ENCODE measurements around the gene TMEM132C. TPM values are rescaled to one million over a fixed set of nuclear protein-coding genes. Genes with fewer than 3 reads are reported as not detected.

Gene TMEM132C
- polyA plus RNA-seq, 2 of the 4 experiments (the other 2 are of a cell fraction) = not detected

DNA sequence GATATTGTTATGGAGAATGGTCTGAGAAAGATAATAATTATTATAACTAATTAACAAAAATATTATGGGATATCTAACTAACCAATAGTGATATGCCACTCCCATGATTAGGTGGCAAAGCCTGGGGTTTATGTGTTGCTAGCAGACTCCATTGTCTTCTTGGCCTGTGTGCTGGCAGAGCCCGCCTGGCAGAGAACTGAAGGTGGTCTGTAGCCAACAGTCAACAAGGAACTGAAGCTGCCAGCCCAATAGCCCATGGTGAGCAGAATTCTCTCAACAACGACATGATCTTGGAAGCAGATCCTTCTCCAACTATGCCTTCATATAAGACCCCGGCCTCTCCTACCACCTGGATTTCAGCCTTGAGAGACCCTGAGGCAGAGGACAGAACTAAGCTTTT lies 298.0 kb downstream of the TMEM132C start:
- 0% methylated on average over 3 of the region's 3 CpGs for WGBS (ENCODE audit: missing lambda C conversion rate)
- ChIA-PET POLR2A (no interaction called here), CTCF (no interaction called here)
- Histone ChIP-seq H3K4me3 (no peak overlapping the region), H3K27ac (no peak overlapping the region), H3K4me1 (no peaks in the 10 kb centered on the region), H3K9me3 (no peaks in the 10 kb centered on the region), H3K4me2 (no peak overlapping the region)
- FAIRE-seq (no peak), ATAC-seq (no peak), DNase-seq (ENCODE audit: low read depth in 1 of 2, low spot score in 1 of 2) (no peak)
- TF ChIP-seq EP300 (IDR thresholded peaks at IDR 0.05) (no peak), MAZ (IDR thresholded peaks at IDR 0.05; ENCODE audit: borderline replicate concordance, low read depth, low read length) (no peak), RCOR1 (IDR thresholded peaks at IDR 0.05; ENCODE audit: low read depth, low read length) (no peak), JUN (IDR thresholded peaks at IDR 0.05) (no peak), TFCP2L1 (CRISPR knock-in tag; IDR thresholded peaks at IDR 0.05) (no peak), RARB (CRISPR knock-in tag; IDR thresholded peaks at IDR 0.05) (no peak), EHMT2 (IDR thresholded peaks at IDR 0.05; ENCODE audit: low read depth) (no peak), FOSB (CRISPR knock-in tag; IDR thresholded peaks at IDR 0.05) (no peak), GATA3 (IDR thresholded peaks at IDR 0.05; ENCODE audit: borderline replicate concordance) (no peak), RAD21 (conservative IDR thresholded peaks at IDR 0.05 in 1 of 2, IDR thresholded peaks at IDR 0.05 in 1 of 2) (no peak), ZNF302 (CRISPR knock-in tag; IDR thresholded peaks at IDR 0.05) (no peak)

DNA sequence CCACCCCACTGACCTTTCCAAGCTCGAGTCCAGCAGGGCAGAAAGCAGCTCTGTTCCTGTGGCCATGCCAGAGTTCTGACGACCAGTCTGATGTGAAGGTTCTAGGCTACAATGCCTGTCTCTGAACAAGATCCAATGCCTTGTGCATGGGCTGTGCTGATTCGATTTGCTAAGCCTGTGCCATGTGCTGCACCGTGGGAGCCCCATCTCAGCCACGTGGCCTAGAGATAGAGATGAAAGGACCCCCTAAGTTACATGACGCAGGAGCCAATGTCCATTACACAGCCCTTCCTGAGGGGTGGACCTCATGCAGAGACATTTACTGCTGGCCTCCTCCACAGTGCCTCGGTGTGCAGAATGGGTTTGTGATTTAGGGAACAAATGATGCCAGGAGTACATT lies 300.8 kb downstream of the TMEM132C start:
- H3K4me2 ChIP-seq = no peak overlapping the region
- FAIRE-seq = no peak
- POLR2A ChIA-PET = no interaction called here

More for the DNA sequence above, 300.8 kb downstream of the TMEM132C start:
- Histone ChIP-seq H3K4me1 (no peaks in the 10 kb centered on the region), H3K9me3 (peaks cover 4% of the 10 kb centered on the region; the same call in 1 of the 3 replicates), H3K4me3 (no peak overlapping the region), H3K27ac (no peak overlapping the region)
- CTCF ChIA-PET = no interaction called here
- no peak for ATAC-seq
- no peak for TF ChIP-seq MAZ (IDR thresholded peaks at IDR 0.05; ENCODE audit: borderline replicate concordance, low read depth, low read length)
- TF ChIP-seq ZSCAN20 (CRISPR knock-in tag; IDR thresholded peaks at IDR 0.05) = no peak
- TF ChIP-seq CHD4 (IDR thresholded peaks at IDR 0.05; ENCODE audit: borderline replicate concordance) = no peak
- TF ChIP-seq, protein P1, sequence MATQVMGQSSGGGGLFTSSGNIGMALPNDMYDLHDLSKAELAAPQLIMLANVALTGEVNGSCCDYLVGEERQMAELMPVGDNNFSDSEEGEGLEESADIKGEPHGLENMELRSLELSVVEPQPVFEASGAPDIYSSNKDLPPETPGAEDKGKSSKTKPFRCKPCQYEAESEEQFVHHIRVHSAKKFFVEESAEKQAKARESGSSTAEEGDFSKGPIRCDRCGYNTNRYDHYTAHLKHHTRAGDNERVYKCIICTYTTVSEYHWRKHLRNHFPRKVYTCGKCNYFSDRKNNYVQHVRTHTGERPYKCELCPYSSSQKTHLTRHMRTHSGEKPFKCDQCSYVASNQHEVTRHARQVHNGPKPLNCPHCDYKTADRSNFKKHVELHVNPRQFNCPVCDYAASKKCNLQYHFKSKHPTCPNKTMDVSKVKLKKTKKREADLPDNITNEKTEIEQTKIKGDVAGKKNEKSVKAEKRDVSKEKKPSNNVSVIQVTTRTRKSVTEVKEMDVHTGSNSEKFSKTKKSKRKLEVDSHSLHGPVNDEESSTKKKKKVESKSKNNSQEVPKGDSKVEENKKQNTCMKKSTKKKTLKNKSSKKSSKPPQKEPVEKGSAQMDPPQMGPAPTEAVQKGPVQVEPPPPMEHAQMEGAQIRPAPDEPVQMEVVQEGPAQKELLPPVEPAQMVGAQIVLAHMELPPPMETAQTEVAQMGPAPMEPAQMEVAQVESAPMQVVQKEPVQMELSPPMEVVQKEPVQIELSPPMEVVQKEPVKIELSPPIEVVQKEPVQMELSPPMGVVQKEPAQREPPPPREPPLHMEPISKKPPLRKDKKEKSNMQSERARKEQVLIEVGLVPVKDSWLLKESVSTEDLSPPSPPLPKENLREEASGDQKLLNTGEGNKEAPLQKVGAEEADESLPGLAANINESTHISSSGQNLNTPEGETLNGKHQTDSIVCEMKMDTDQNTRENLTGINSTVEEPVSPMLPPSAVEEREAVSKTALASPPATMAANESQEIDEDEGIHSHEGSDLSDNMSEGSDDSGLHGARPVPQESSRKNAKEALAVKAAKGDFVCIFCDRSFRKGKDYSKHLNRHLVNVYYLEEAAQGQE (IDR thresholded peaks at IDR 0.05) = no peak
- TF ChIP-seq PHF8 (IDR thresholded peaks at IDR 0.05; ENCODE audit: borderline replicate concordance, low read depth) = no peak
- TF ChIP-seq, protein P2, sequence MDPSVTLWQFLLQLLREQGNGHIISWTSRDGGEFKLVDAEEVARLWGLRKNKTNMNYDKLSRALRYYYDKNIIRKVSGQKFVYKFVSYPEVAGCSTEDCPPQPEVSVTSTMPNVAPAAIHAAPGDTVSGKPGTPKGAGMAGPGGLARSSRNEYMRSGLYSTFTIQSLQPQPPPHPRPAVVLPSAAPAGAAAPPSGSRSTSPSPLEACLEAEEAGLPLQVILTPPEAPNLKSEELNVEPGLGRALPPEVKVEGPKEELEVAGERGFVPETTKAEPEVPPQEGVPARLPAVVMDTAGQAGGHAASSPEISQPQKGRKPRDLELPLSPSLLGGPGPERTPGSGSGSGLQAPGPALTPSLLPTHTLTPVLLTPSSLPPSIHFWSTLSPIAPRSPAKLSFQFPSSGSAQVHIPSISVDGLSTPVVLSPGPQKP (IDR thresholded peaks at IDR 0.05; ENCODE audit: low read depth, low read length) = no peak
- TF ChIP-seq HEYL (CRISPR knock-in tag; IDR thresholded peaks at IDR 0.05) = no peak
- no peak for TF ChIP-seq HDAC2 (IDR thresholded peaks at IDR 0.05)
- TF ChIP-seq CBX2 (IDR thresholded peaks at IDR 0.05; ENCODE audit: borderline replicate concordance, low read depth) = no peak
- no peak for TF ChIP-seq CEBPB (IDR thresholded peaks at IDR 0.05)
- no peak for TF ChIP-seq KDM5A (IDR thresholded peaks at IDR 0.05)
- TF ChIP-seq ZNF302 (CRISPR knock-in tag; IDR thresholded peaks at IDR 0.05) = no peak
- no peak for TF ChIP-seq HOXB13 (CRISPR knock-in tag; IDR thresholded peaks at IDR 0.05; ENCODE audit: low read depth)
- no peak for TF ChIP-seq POLR2A (IDR thresholded peaks at IDR 0.05; ENCODE audit: low read length)
- no peak for TF ChIP-seq RNF2 (IDR thresholded peaks at IDR 0.05; ENCODE audit: borderline replicate concordance, low read depth)
- no peak for TF ChIP-seq FOSB (CRISPR knock-in tag; IDR thresholded peaks at IDR 0.05)
- TF ChIP-seq NR3C1 (IDR thresholded peaks at IDR 0.05) = no peak
- TF ChIP-seq RFX5 (IDR thresholded peaks at IDR 0.05) = no peak
- TF ChIP-seq HOXB5 (CRISPR knock-in tag; IDR thresholded peaks at IDR 0.05) = no peak
- no peak for DNase-seq (ENCODE audit: low read depth in 1 of 2, low spot score in 1 of 2)
- 11% methylated on average over 7 of the region's 7 CpGs for WGBS (ENCODE audit: missing lambda C conversion rate)
